ENCODE results near the gene GSG1L.
"Not testable (repeated sequence)": the region's sequence is repeated elsewhere in the genome, so short reads cannot be mapped to it uniquely, and the experiment has no call there.

The GSG1L gene

GRCh38 chr16:27943766-27944165 is 119.7 kb downstream of the GSG1L start:
- ChIA-PET POLR2A (no interaction called here), CTCF (no interaction called here)
- no peak for DNase-seq (ENCODE audit: extremely low spot score)
- TF ChIP-seq ARNT (IDR thresholded peaks at IDR 0.05) (no peak), NFRKB (IDR thresholded peaks at IDR 0.05) (no peak)

GRCh38 chr16:27942071-27942470 is 121.4 kb downstream of the GSG1L start:
- DNase-seq (ENCODE audit: extremely low spot score); POLR2A ChIA-PET; CTCF ChIA-PET: not testable (repeated sequence)

- TF ChIP-seq TARDBP (IDR thresholded peaks at IDR 0.05): no peak
- no peak for TF ChIP-seq ELF4 (IDR thresholded peaks at IDR 0.05)
- no peak for TF ChIP-seq CTBP1 (IDR thresholded peaks at IDR 0.05; ENCODE audit: borderline replicate concordance)
- TF ChIP-seq FOXA1 (IDR thresholded peaks at IDR 0.05): no peak
- TF ChIP-seq FOXK2 (IDR thresholded peaks at IDR 0.05): no peak
- no peak for TF ChIP-seq PKNOX1 (IDR thresholded peaks at IDR 0.05)
- no peak for TF ChIP-seq NFRKB (IDR thresholded peaks at IDR 0.05)
- no peak for TF ChIP-seq LEF1 (IDR thresholded peaks at IDR 0.05; ENCODE audit: borderline replicate concordance)
- TF ChIP-seq SUZ12 (IDR thresholded peaks at IDR 0.05): no peak
- no peak for TF ChIP-seq ZNF384 (IDR thresholded peaks at IDR 0.05)
- no peak for TF ChIP-seq SP1 (IDR thresholded peaks at IDR 0.05)
- TF ChIP-seq ARNT (IDR thresholded peaks at IDR 0.05): no peak
- TF ChIP-seq BHLHE40 (IDR thresholded peaks at IDR 0.05; ENCODE audit: borderline replicate concordance): no peak
- no peak for TF ChIP-seq HDGF (IDR thresholded peaks at IDR 0.05; ENCODE audit: borderline replicate concordance)
- no peak for TF ChIP-seq L3MBTL2 (conservative IDR thresholded peaks at IDR 0.05)
- no peak for TF ChIP-seq FOXM1 (IDR thresholded peaks at IDR 0.05; ENCODE audit: borderline replicate concordance)
- ChIA-PET CTCF (no interaction called here), POLR2A (no interaction called here)
- DNase-seq (ENCODE audit: extremely low spot score): no peak
These were observed 128.4 kb downstream of the GSG1L start for GRCh38 chr16:27935076-27935475.

GRCh38 chr16:27932542-27933135 is 130.9 kb downstream of the GSG1L start:
- CTCF ChIA-PET: no interaction called here
- TF ChIP-seq SP1 (IDR thresholded peaks at IDR 0.05) (no peak), SUZ12 (IDR thresholded peaks at IDR 0.05) (no peak), PKNOX1 (IDR thresholded peaks at IDR 0.05) (no peak), TARDBP (IDR thresholded peaks at IDR 0.05) (no peak), LEF1 (IDR thresholded peaks at IDR 0.05; ENCODE audit: borderline replicate concordance) (no peak), ZNF384 (IDR thresholded peaks at IDR 0.05) (no peak), BHLHE40 (IDR thresholded peaks at IDR 0.05; ENCODE audit: borderline replicate concordance) (no peak), L3MBTL2 (conservative IDR thresholded peaks at IDR 0.05) (no peak), FOXA1 (IDR thresholded peaks at IDR 0.05) (no peak), CTBP1 (IDR thresholded peaks at IDR 0.05; ENCODE audit: borderline replicate concordance) (no peak), ARNT (IDR thresholded peaks at IDR 0.05) (no peak), FOXM1 (IDR thresholded peaks at IDR 0.05; ENCODE audit: borderline replicate concordance) (no peak), HDGF (IDR thresholded peaks at IDR 0.05; ENCODE audit: borderline replicate concordance) (no peak), FOXK2 (IDR thresholded peaks at IDR 0.05) (no peak), ELF4 (IDR thresholded peaks at IDR 0.05) (no peak)
- POLR2A ChIA-PET: no interaction called here

GRCh38 chr16:27929818-27930217 is 133.7 kb downstream of the GSG1L start:
- no peak for DNase-seq (ENCODE audit: extremely low spot score)
- TF ChIP-seq ZNF384 (IDR thresholded peaks at IDR 0.05) (no peak), CTBP1 (IDR thresholded peaks at IDR 0.05; ENCODE audit: borderline replicate concordance) (no peak)
- CTCF ChIA-PET: no interaction called here
- POLR2A ChIA-PET: no interaction called here

More at GRCh38 chr16:27932542-27933135, 130.9 kb downstream of the GSG1L start:
- no peak for DNase-seq (ENCODE audit: extremely low spot score)

- no peak for DNase-seq (ENCODE audit: extremely low spot score)
- POLR2A ChIA-PET: no interaction called here
- TF ChIP-seq CTBP1 (IDR thresholded peaks at IDR 0.05; ENCODE audit: borderline replicate concordance): no peak
- CTCF ChIA-PET: no interaction called here
These were observed 135.0 kb downstream of the GSG1L start for GRCh38 chr16:27928542-27928941.

GRCh38 chr16:27927266-27927901 is 136.1 kb downstream of the GSG1L start:
- POLR2A ChIA-PET: no interaction called here
- DNase-seq (ENCODE audit: extremely low spot score): no peak
- TF ChIP-seq LEF1 (IDR thresholded peaks at IDR 0.05; ENCODE audit: borderline replicate concordance) (no peak), FOXA1 (IDR thresholded peaks at IDR 0.05) (no peak), FOXM1 (IDR thresholded peaks at IDR 0.05; ENCODE audit: borderline replicate concordance) (no peak), NFRKB (IDR thresholded peaks at IDR 0.05) (no peak), SUZ12 (IDR thresholded peaks at IDR 0.05) (no peak), PKNOX1 (IDR thresholded peaks at IDR 0.05) (no peak), CTBP1 (IDR thresholded peaks at IDR 0.05; ENCODE audit: borderline replicate concordance) (no peak), TARDBP (IDR thresholded peaks at IDR 0.05) (no peak)
- CTCF ChIA-PET: no interaction called here
